Kidney epithelial cell (primary cell): ENCODE results near the gene NEK1. TPM values are rescaled to one million over a fixed set of nuclear protein-coding genes. Genes with fewer than 3 reads are reported as not detected.
"Not testable (repeated sequence)": the region's sequence is repeated elsewhere in the genome, so short reads cannot be mapped to it uniquely, and the experiment has no call there.

ENCODE experiments used
- DNase-seq: peaks from one replicate; pipeline ENCODE4 v3.0.0-alpha.2; 2010; ENCODE audit warnings: low read depth
- H3K27me3 ChIP-seq: 2 replicates; pipeline ENCODE4 v1.6.0; 2011; ENCODE audit warnings: low read length; ENCODE audit not compliant: control insufficient read depth, insufficient read depth
- H3K36me3 ChIP-seq: 2 replicates; pipeline ENCODE4 v1.5.1; 2011; ENCODE audit warnings: low read length; ENCODE audit not compliant: control insufficient read depth, insufficient read depth
- H3K4me3 ChIP-seq: 2 replicates; pipeline ENCODE4 v1.5.1; 2011; ENCODE audit warnings: low read depth, mild to moderate bottlenecking, control low read depth, low read length
- total RNA-seq: library from RNA; depleted of rRNA; stranded (reverse); fragments of >200 nt; gene quantifications from 2 replicates; pipeline ENCODE4 v1.2.3, GENCODE V29; 2015
- TF ChIP-seq, protein P1 (sequence below): IDR thresholded peaks from 2 replicates; pipeline ENCODE4 v1.5.1; 2011; ENCODE audit warnings: mild to moderate bottlenecking, moderate library complexity, low read length, control low read depth, inconsistent platforms; ENCODE audit not compliant: insufficient read depth, poor library complexity, severe bottlenecking

NEK1 gene
- total RNA-seq, 1 donor from 2014 or later, result 13.2 TPM

GRCh38 chr4:169438057-169438480 is 174.3 kb downstream of the NEK1 start:
- no peaks in the 10 kb centered on the region for H3K36me3 ChIP-seq
- H3K4me3 ChIP-seq, result no peak overlapping the region
- no peaks in the 10 kb centered on the region for H3K27me3 ChIP-seq
- DNase-seq, result no peak
- TF ChIP-seq, protein P1, sequence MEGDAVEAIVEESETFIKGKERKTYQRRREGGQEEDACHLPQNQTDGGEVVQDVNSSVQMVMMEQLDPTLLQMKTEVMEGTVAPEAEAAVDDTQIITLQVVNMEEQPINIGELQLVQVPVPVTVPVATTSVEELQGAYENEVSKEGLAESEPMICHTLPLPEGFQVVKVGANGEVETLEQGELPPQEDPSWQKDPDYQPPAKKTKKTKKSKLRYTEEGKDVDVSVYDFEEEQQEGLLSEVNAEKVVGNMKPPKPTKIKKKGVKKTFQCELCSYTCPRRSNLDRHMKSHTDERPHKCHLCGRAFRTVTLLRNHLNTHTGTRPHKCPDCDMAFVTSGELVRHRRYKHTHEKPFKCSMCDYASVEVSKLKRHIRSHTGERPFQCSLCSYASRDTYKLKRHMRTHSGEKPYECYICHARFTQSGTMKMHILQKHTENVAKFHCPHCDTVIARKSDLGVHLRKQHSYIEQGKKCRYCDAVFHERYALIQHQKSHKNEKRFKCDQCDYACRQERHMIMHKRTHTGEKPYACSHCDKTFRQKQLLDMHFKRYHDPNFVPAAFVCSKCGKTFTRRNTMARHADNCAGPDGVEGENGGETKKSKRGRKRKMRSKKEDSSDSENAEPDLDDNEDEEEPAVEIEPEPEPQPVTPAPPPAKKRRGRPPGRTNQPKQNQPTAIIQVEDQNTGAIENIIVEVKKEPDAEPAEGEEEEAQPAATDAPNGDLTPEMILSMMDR, result no peak

GRCh38 chr4:169437299-169438047 is 174.9 kb downstream of the NEK1 start:
- no peak overlapping the region for H3K4me3 ChIP-seq
- DNase-seq, result no peak
- TF ChIP-seq, protein P1, result no peak
- H3K27me3 ChIP-seq, result no peaks in the 10 kb centered on the region
- no peaks in the 10 kb centered on the region for H3K36me3 ChIP-seq

DNA sequence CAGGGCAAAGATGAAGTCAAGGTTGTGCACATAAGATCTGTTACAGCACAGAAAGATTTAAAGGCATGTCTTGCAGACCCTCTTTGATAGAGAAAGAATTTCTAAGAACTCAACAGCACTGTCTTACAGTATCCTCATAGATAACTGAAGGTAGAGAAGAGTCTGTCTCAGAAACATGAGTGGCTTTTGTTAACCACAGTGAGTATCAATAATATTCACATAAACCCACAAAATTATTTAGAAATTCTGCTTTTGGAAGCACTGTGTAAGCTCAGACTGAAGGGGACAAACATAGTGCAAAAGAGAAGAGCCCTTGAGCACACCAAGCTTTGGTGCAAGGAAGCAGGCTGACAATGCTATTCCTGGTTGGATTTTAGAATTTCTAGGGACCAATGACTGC is 175.6 kb downstream of the NEK1 start:
- no peak for DNase-seq
- no peaks in the 10 kb centered on the region for H3K36me3 ChIP-seq
- TF ChIP-seq, protein P1, result no peak
- H3K4me3 ChIP-seq, result no peak overlapping the region
- H3K27me3 ChIP-seq, result no peaks in the 10 kb centered on the region

GRCh38 chr4:169428376-169428775 is 184.0 kb downstream of the NEK1 start:
- TF ChIP-seq, protein P1, result no peak
- no peaks in the 10 kb centered on the region for H3K36me3 ChIP-seq
- H3K27me3 ChIP-seq, result no peaks in the 10 kb centered on the region
- no peak for DNase-seq
- H3K4me3 ChIP-seq, result no peak overlapping the region

DNA sequence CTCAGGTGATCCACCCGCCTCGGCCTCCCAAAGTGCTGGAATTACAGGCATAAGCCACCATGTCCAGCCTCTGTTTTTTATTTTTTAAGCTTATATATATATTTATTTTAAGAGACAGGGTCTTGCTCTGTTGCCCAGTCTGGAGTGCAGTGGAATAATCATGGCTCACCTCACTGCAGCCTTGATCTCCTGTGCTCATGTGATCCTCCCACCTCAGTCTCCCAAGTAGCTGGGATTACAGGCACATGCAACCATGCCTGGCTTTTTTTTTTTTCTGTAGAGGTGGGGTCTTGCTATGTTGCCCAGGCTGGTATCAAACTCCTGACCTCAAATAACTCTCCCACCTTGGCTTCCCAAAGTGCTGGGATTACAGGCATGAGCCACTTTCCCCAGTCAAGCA is 184.7 kb downstream of the NEK1 start:
- H3K36me3 ChIP-seq, H3K27me3 ChIP-seq, DNase-seq, H3K4me3 ChIP-seq: not testable (repeated sequence)

GRCh38 chr4:169420291-169420690 is 192.1 kb downstream of the NEK1 start:
- Histone ChIP-seq H3K4me3 (no peak overlapping the region), H3K36me3 (no peaks in the 10 kb centered on the region), H3K27me3 (no peaks in the 10 kb centered on the region)
- DNase-seq, result no peak
- TF ChIP-seq, protein P1, result no peak
